ENCODE results near the gene SDSL.

SDSL gene

GRCh38 chr12:113445544-113446171, 23.5 kb downstream of the SDSL start:
- intact Hi-C loops (cut with DNase I; ENCODE audit: low total_unique reads), result no loop called here
- Histone ChIP-seq H3K4me1 (no peaks in the 10 kb centered on the region), H3K9me3 (no peaks in the 10 kb centered on the region), H3K36me3 (no peaks in the 10 kb centered on the region), H3K27me3 (peaks cover 0 to 54% of the 10 kb centered on the region in 2 donors), H3K27ac (no peak overlapping the region), H3K4me3 (no peak overlapping the region)
- DNase-seq, result no peak
- TF ChIP-seq, protein P1, sequence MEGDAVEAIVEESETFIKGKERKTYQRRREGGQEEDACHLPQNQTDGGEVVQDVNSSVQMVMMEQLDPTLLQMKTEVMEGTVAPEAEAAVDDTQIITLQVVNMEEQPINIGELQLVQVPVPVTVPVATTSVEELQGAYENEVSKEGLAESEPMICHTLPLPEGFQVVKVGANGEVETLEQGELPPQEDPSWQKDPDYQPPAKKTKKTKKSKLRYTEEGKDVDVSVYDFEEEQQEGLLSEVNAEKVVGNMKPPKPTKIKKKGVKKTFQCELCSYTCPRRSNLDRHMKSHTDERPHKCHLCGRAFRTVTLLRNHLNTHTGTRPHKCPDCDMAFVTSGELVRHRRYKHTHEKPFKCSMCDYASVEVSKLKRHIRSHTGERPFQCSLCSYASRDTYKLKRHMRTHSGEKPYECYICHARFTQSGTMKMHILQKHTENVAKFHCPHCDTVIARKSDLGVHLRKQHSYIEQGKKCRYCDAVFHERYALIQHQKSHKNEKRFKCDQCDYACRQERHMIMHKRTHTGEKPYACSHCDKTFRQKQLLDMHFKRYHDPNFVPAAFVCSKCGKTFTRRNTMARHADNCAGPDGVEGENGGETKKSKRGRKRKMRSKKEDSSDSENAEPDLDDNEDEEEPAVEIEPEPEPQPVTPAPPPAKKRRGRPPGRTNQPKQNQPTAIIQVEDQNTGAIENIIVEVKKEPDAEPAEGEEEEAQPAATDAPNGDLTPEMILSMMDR (IDR thresholded peaks at IDR 0.05), result no peak

- intact Hi-C loops (cut with DNase I; ENCODE audit: low total_unique reads), result no loop called here
- no peaks in the 10 kb centered on the region for H3K4me1 ChIP-seq
- H3K36me3 ChIP-seq, result no peaks in the 10 kb centered on the region
- peaks cover 0 to 38% of the 10 kb centered on the region in 2 donors for H3K27me3 ChIP-seq
- H3K9me3 ChIP-seq, result no peaks in the 10 kb centered on the region
- H3K4me3 ChIP-seq, result no peak overlapping the region
- H3K27ac ChIP-seq, result no peak overlapping the region
- TF ChIP-seq, protein P1 (IDR thresholded peaks at IDR 0.05), result no peak
- no peak for DNase-seq
Measured at GRCh38 chr12:113448873-113449272, 26.7 kb downstream of the SDSL start.

- TF ChIP-seq, protein P1 (IDR thresholded peaks at IDR 0.05), result no peak
- Histone ChIP-seq H3K27ac (no peak overlapping the region), H3K9me3 (no peaks in the 10 kb centered on the region), H3K36me3 (no peaks in the 10 kb centered on the region), H3K4me1 (no peaks in the 10 kb centered on the region), H3K4me3 (no peak overlapping the region), H3K27me3 (peaks cover 0 to 40% of the 10 kb centered on the region in 2 donors)
- intact Hi-C loops (cut with DNase I; ENCODE audit: low total_unique reads), result no loop called here
- DNase-seq, result no peak
Measured at GRCh38 chr12:113449299-113449698, 27.1 kb downstream of the SDSL start.

DNA sequence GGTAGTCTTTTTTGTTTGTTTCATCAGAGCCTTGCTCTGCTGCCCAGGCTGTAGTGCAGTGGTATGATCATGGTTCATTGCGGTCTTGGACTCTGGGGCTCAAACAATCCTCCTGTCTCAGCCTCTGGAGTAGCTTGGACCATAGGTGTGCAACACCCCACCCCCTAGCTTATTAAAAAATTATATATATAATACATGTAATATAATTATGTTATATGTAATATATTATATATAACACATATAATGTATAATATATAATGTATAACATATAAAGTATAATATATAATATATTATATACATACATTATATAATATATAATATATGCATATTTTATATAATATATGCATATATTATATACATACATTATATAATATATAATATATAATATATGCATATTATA, 27.7 kb downstream of the SDSL start:
- peaks cover 0 to 40% of the 10 kb centered on the region in 2 donors for H3K27me3 ChIP-seq
- TF ChIP-seq, protein P1 (IDR thresholded peaks at IDR 0.05), result no peak
- intact Hi-C loops (cut with DNase I; ENCODE audit: low total_unique reads), result no loop called here
- no peak overlapping the region for H3K27ac ChIP-seq
- H3K4me1 ChIP-seq, result no peaks in the 10 kb centered on the region
- H3K4me3 ChIP-seq, result no peak overlapping the region
- no peaks in the 10 kb centered on the region for H3K9me3 ChIP-seq
- no peak for DNase-seq
- H3K36me3 ChIP-seq, result no peaks in the 10 kb centered on the region

GRCh38 chr12:113452458-113452857, 30.3 kb downstream of the SDSL start:
- H3K27me3 ChIP-seq, result peaks cover 0 to 29% of the 10 kb centered on the region in 2 donors
- intact Hi-C loops (cut with DNase I; ENCODE audit: low total_unique reads), result no loop called here
- no peak for DNase-seq
- H3K4me3 ChIP-seq, result no peak overlapping the region
- H3K36me3 ChIP-seq, result no peaks in the 10 kb centered on the region
- H3K9me3 ChIP-seq, result no peaks in the 10 kb centered on the region
- H3K27ac ChIP-seq, result no peak overlapping the region
- H3K4me1 ChIP-seq, result no peaks in the 10 kb centered on the region
- TF ChIP-seq, protein P1 (IDR thresholded peaks at IDR 0.05), result no peak

GRCh38 chr12:113453330-113453729, 31.1 kb downstream of the SDSL start:
- intact Hi-C loops (cut with DNase I; ENCODE audit: low total_unique reads), result no loop called here
- Histone ChIP-seq H3K27ac (no peak overlapping the region), H3K27me3 (peaks cover 0 to 25% of the 10 kb centered on the region in 2 donors), H3K9me3 (no peaks in the 10 kb centered on the region), H3K4me3 (no peak overlapping the region), H3K36me3 (no peaks in the 10 kb centered on the region), H3K4me1 (no peaks in the 10 kb centered on the region)
- no peak for DNase-seq
- TF ChIP-seq, protein P1 (IDR thresholded peaks at IDR 0.05), result no peak

All from tibial artery (tissue), 4 donors.